LHCN-M2 (cell line): ENCODE data around the gene ASB10. TPM values are rescaled to one million over a fixed set of nuclear protein-coding genes. Genes with fewer than 3 reads are reported as not detected.

ENCODE experiments used
- DNase-seq: peaks from one replicate; pipeline ENCODE4 v3.0.0-alpha.2; 2012; ENCODE audit warnings: low read depth
- total RNA-seq: library from RNA; depleted of rRNA; stranded (reverse); fragments of >200 nt; gene quantifications from 2 replicates; pipeline ENCODE4 v1.2.3, GENCODE V29; 2014

Gene ASB10
- total RNA-seq, 1 experiment from 2014 or later: not detected

- no peak for DNase-seq
Observed at GRCh38 chr7:151166629-151167196, 20.3 kb downstream of the ASB10 start.

- DNase-seq: no peak
Observed at GRCh38 chr7:151161757-151162156, 25.3 kb downstream of the ASB10 start.

GRCh38 chr7:151157645-151158329 is 29.3 kb downstream of the ASB10 start:
- peak; percentile 18 for DNase-seq

- no peak for DNase-seq
Observed at GRCh38 chr7:151152643-151153513, 34.2 kb downstream of the ASB10 start.

- no peak for DNase-seq
Observed at GRCh38 chr7:151150388-151150787, 36.7 kb downstream of the ASB10 start.

- DNase-seq: no peak
Observed at GRCh38 chr7:151148319-151149259, 38.5 kb downstream of the ASB10 start.

GRCh38 chr7:151146761-151147160 is 40.3 kb downstream of the ASB10 start:
- no peak for DNase-seq

- no peak for DNase-seq
Observed at GRCh38 chr7:151144387-151144786, 42.7 kb downstream of the ASB10 start.

GRCh38 chr7:151143261-151144015 is 43.6 kb downstream of the ASB10 start:
- DNase-seq: peak; percentile 60

- DNase-seq: no peak
Observed at GRCh38 chr7:151142686-151143040, 44.4 kb downstream of the ASB10 start.

GRCh38 chr7:151141855-151142685 is 45.0 kb downstream of the ASB10 start:
- DNase-seq: no peak

- DNase-seq: no peak
Observed at GRCh38 chr7:151141311-151141854, 45.7 kb downstream of the ASB10 start.

- DNase-seq: no peak
Observed at GRCh38 chr7:151140826-151141225, 46.2 kb downstream of the ASB10 start.

GRCh38 chr7:151139791-151140190 is 47.3 kb downstream of the ASB10 start:
- DNase-seq: no peak

- DNase-seq: no peak
Observed at GRCh38 chr7:151139071-151139790, 47.8 kb downstream of the ASB10 start.

GRCh38 chr7:151138153-151138851 is 48.7 kb downstream of the ASB10 start:
- DNase-seq: no peak

GRCh38 chr7:151137791-151138152 is 49.3 kb downstream of the ASB10 start:
- no peak for DNase-seq

GRCh38 chr7:151137076-151137675 is 49.9 kb downstream of the ASB10 start:
- DNase-seq: no peak
